Measurements from ENCODE around the gene ITGA11.

The ITGA11 gene

GRCh38 chr15:68362537-68363126 lies 69.3 kb downstream of the ITGA11 start (continued):
- TF ChIP-seq ESRRG (CRISPR knock-in tag; IDR thresholded peaks at IDR 0.05) (no peak), ZC3H10 (CRISPR knock-in tag; IDR thresholded peaks at IDR 0.05) (no peak), POU6F1 (CRISPR knock-in tag; IDR thresholded peaks at IDR 0.05; ENCODE audit: borderline replicate concordance, low read depth) (no peak), RARB (CRISPR knock-in tag; IDR thresholded peaks at IDR 0.05) (no peak)

GRCh38 chr15:68360721-68361120 lies 71.2 kb downstream of the ITGA11 start:
- no peak for TF ChIP-seq ZNF565 (CRISPR knock-in tag; conservative IDR thresholded peaks at IDR 0.05; ENCODE audit: low read depth)
- no peak for TF ChIP-seq TOX (CRISPR knock-in tag; IDR thresholded peaks at IDR 0.05; ENCODE audit: borderline replicate concordance)
- TF ChIP-seq PATZ1 (CRISPR knock-in tag; IDR thresholded peaks at IDR 0.05; ENCODE audit: borderline replicate concordance) = no peak
- TF ChIP-seq POU6F1 (CRISPR knock-in tag; IDR thresholded peaks at IDR 0.05; ENCODE audit: borderline replicate concordance, low read depth) = no peak
- no peak for TF ChIP-seq BACH2 (CRISPR knock-in tag; IDR thresholded peaks at IDR 0.05; ENCODE audit: borderline replicate concordance)
- TF ChIP-seq GLIS3 (CRISPR knock-in tag; IDR thresholded peaks at IDR 0.05) = no peak
- TF ChIP-seq PPARA (CRISPR knock-in tag; IDR thresholded peaks at IDR 0.05; ENCODE audit: borderline replicate concordance) = no peak
- no peak for TF ChIP-seq ZFP30 (CRISPR knock-in tag; IDR thresholded peaks at IDR 0.05)
- TF ChIP-seq ZNF70 (CRISPR knock-in tag; IDR thresholded peaks at IDR 0.05) = no peak
- no peak for TF ChIP-seq ZC3H10 (CRISPR knock-in tag; IDR thresholded peaks at IDR 0.05)
- TF ChIP-seq, protein P1, sequence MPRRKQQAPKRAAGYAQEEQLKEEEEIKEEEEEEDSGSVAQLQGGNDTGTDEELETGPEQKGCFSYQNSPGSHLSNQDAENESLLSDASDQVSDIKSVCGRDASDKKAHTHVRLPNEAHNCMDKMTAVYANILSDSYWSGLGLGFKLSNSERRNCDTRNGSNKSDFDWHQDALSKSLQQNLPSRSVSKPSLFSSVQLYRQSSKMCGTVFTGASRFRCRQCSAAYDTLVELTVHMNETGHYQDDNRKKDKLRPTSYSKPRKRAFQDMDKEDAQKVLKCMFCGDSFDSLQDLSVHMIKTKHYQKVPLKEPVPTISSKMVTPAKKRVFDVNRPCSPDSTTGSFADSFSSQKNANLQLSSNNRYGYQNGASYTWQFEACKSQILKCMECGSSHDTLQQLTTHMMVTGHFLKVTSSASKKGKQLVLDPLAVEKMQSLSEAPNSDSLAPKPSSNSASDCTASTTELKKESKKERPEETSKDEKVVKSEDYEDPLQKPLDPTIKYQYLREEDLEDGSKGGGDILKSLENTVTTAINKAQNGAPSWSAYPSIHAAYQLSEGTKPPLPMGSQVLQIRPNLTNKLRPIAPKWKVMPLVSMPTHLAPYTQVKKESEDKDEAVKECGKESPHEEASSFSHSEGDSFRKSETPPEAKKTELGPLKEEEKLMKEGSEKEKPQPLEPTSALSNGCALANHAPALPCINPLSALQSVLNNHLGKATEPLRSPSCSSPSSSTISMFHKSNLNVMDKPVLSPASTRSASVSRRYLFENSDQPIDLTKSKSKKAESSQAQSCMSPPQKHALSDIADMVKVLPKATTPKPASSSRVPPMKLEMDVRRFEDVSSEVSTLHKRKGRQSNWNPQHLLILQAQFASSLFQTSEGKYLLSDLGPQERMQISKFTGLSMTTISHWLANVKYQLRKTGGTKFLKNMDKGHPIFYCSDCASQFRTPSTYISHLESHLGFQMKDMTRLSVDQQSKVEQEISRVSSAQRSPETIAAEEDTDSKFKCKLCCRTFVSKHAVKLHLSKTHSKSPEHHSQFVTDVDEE (CRISPR knock-in tag; IDR thresholded peaks at IDR 0.05) = no peak
- ATAC-seq = no peak

GRCh38 chr15:68356778-68357177 lies 75.2 kb downstream of the ITGA11 start:
- no peak for ATAC-seq
- no peak for TF ChIP-seq OSR1 (CRISPR knock-in tag; IDR thresholded peaks at IDR 0.05)
- no peak for TF ChIP-seq ZFP30 (CRISPR knock-in tag; IDR thresholded peaks at IDR 0.05)
- TF ChIP-seq ZNF8 (CRISPR knock-in tag; IDR thresholded peaks at IDR 0.05) = no peak
- no peak for TF ChIP-seq PPARA (CRISPR knock-in tag; IDR thresholded peaks at IDR 0.05; ENCODE audit: borderline replicate concordance)
- TF ChIP-seq, protein P2, sequence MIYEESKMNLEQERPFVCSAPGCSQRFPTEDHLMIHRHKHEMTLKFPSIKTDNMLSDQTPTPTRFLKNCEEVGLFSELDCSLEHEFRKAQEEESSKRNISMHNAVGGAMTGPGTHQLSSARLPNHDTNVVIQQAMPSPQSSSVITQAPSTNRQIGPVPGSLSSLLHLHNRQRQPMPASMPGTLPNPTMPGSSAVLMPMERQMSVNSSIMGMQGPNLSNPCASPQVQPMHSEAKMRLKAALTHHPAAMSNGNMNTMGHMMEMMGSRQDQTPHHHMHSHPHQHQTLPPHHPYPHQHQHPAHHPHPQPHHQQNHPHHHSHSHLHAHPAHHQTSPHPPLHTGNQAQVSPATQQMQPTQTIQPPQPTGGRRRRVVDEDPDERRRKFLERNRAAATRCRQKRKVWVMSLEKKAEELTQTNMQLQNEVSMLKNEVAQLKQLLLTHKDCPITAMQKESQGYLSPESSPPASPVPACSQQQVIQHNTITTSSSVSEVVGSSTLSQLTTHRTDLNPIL (CRISPR knock-in tag; IDR thresholded peaks at IDR 0.05; ENCODE audit: low read depth) = no peak
- TF ChIP-seq ESRRG (CRISPR knock-in tag; IDR thresholded peaks at IDR 0.05) = no peak
- no peak for TF ChIP-seq POU6F1 (CRISPR knock-in tag; IDR thresholded peaks at IDR 0.05; ENCODE audit: borderline replicate concordance, low read depth)
- TF ChIP-seq ZFP3 (CRISPR knock-in tag; IDR thresholded peaks at IDR 0.05) = no peak
- TF ChIP-seq CSDC2 (CRISPR knock-in tag; IDR thresholded peaks at IDR 0.05) = no peak
- no peak for TF ChIP-seq TOX (CRISPR knock-in tag; IDR thresholded peaks at IDR 0.05; ENCODE audit: borderline replicate concordance)
- TF ChIP-seq PATZ1 (CRISPR knock-in tag; IDR thresholded peaks at IDR 0.05; ENCODE audit: borderline replicate concordance) = no peak
- TF ChIP-seq SNAI2 (CRISPR knock-in tag; IDR thresholded peaks at IDR 0.05) = no peak

Data from SK-N-SH treated with all-trans-retinoic acid at 6 μM for 48 hours (cell line).